Peyer's patch (tissue), 4 donors: Measurements from ENCODE around the gene MADCAM1. TPM values are rescaled to one million over a fixed set of nuclear protein-coding genes. Genes with fewer than 3 reads are reported as not detected.
A peak's percentile ranks its signal among the peaks of the same experiment; 100 is the strongest.

ENCODE experiments used
- DNase-seq, 3 donors: peaks; one replicate each; pipeline ENCODE4 v3.0.0-alpha.2; 2017 to 2019
- H3K27ac ChIP-seq, 4 donors: fragments of 200-600 bp; sonication (generic); one replicate each; pipeline ENCODE4 v1.5.1; 2016 to 2019
- H3K27me3 ChIP-seq, 2 donors: fragments of 200-600 bp; sonication (generic); one replicate each; pipeline ENCODE4 v1.5.1; 2019
- H3K36me3 ChIP-seq, 3 donors: fragments of 200-600 bp; sonication (generic); one replicate each; pipeline ENCODE4 v1.5.1; 2016 to 2019
- H3K4me1 ChIP-seq, 4 donors: fragments of 200-600 bp; sonication (generic); one replicate each; pipeline ENCODE4 v1.5.1; 2016 to 2019
- H3K4me3 ChIP-seq, 4 donors: fragments of 200-600 bp; sonication (generic); 1 replicate in 3 of 4; 2 replicates in 1 of 4; pipeline ENCODE4 v1.5.1; 2016 to 2019; ENCODE audit warnings: mild to moderate bottlenecking in 1 of 4
- H3K9me3 ChIP-seq, 4 donors: fragments of 200-600 bp; sonication (generic); one replicate each; pipeline ENCODE4 v1.5.1; 2016 to 2019; ENCODE audit warnings: mild to moderate bottlenecking in 1 of 4
- POLR2A ChIP-seq, 2 donors: fragments of 450-650 bp; IDR thresholded peaks; one replicate each; pipeline ENCODE4 v1.5.1; 2017; ENCODE audit warnings: antibody characterized with exemption in 2 of 2, mild to moderate bottlenecking in 2 of 2, moderate library complexity in 2 of 2
- total RNA-seq, 4 donors: library from RNA; depleted of rRNA; stranded (reverse); fragments of >200 nt; gene quantifications; one replicate each; pipeline ENCODE4 v1.1.0, GENCODE V29; 2016
- TF ChIP-seq, protein P1 (sequence below), 6 experiments: fragments of 450-650 bp in 4 of 6; fragments of 200-600 bp in 2 of 6; sonication (generic) in 1 of 6; IDR thresholded peaks; one replicate each; pipeline ENCODE4 v1.5.1; 2017 to 2019; ENCODE audit warnings: antibody characterized with exemption in 6 of 6, mild to moderate bottlenecking in 3 of 6, moderate library complexity in 1 of 6

MADCAM1 gene
- total RNA-seq, 4 donors from 2014 or later: 1.4 to 25.6 (median 5.1) TPM

DNA sequence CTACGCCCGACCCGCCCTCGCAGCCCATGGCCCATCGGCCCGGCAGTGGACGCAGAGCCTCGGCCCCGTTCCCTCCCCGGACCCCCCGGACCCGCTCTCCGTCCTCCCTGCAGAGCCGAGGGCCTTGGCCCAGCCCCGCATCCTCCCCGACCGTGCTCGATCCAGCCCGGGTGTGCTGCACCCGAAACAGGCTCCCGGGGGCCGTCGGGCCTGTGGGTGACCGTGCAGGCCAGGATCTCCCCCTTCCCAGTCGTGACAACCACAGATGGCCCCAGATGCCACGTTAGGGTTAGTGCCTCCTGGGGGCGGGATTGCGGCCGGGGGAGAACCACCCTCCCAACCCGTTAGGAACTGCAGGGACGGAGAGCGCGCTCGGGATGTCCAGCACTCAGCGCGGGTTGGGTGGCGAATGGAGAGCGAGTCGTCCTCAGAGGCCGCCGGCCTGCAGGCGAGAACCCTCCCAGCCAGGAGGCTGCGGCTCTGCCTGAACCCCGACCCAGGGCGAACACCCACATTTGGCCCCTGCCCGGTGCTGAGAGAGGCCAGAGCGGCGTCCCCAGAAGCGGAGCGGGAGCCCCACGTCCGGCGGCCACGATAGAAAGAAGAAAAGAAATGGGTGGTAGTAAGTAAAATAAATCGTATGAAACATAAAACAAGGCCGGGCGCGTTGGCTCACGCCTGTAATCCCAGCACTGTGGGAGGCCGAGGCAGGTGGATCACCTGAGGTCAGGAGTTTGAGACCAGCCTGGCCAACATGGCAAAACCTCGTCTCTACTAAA lies 6.7 kb upstream of the MADCAM1 start:
- H3K36me3 ChIP-seq: no peaks in the 10 kb centered on the region
- no peaks in the 10 kb centered on the region for H3K27me3 ChIP-seq
- peak overlapping the region; percentile 89 to 92 (median 91) for H3K27ac ChIP-seq
- H3K4me3 ChIP-seq: peak overlapping the region; percentile 75 to 97 (median 95)
- TF ChIP-seq POLR2A (IDR thresholded peaks at IDR 0.05): no peak
- TF ChIP-seq, protein P1, sequence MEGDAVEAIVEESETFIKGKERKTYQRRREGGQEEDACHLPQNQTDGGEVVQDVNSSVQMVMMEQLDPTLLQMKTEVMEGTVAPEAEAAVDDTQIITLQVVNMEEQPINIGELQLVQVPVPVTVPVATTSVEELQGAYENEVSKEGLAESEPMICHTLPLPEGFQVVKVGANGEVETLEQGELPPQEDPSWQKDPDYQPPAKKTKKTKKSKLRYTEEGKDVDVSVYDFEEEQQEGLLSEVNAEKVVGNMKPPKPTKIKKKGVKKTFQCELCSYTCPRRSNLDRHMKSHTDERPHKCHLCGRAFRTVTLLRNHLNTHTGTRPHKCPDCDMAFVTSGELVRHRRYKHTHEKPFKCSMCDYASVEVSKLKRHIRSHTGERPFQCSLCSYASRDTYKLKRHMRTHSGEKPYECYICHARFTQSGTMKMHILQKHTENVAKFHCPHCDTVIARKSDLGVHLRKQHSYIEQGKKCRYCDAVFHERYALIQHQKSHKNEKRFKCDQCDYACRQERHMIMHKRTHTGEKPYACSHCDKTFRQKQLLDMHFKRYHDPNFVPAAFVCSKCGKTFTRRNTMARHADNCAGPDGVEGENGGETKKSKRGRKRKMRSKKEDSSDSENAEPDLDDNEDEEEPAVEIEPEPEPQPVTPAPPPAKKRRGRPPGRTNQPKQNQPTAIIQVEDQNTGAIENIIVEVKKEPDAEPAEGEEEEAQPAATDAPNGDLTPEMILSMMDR (IDR thresholded peaks at IDR 0.05): no peak
- peaks cover 0 to 18% (median 5%) of the 10 kb centered on the region in 4 donors for H3K4me1 ChIP-seq
- peaks cover 0 to 4% (median 0%) of the 10 kb centered on the region in 4 donors for H3K9me3 ChIP-seq
- no peak for DNase-seq

DNA sequence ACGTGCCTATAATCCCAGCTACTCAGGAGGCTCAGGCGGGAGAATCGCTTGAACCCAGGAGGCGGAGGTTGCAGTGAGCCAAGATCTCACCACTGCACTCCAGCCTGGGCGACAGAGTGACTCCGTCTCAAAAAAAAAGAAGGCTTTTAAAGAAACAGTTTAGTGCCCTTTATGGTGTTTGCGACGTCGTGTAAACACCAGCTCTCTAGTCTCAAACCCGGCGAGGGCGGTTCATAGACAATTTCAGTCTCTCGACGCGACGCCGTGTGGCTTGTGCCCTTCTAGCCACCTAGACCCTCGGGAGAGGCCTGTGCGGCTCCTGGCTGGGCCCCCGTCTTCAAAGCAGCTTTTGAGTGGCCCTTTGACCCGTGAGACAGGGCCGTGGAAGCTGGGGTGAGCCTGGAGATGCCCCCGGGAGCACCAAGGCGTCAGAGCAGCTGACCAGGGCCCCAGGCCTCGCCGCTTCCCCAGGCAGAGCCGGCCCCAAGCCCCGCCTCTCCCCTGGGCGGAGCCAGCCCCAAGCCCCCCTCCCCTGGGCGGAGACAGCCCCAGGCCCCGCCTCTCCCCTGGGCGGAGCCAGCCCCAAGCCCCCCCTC lies 5.0 kb upstream of the MADCAM1 start:
- H3K4me3 ChIP-seq: no peak overlapping the region
- no peaks in the 10 kb centered on the region for H3K36me3 ChIP-seq
- no peak overlapping the region for H3K27ac ChIP-seq

DNA sequence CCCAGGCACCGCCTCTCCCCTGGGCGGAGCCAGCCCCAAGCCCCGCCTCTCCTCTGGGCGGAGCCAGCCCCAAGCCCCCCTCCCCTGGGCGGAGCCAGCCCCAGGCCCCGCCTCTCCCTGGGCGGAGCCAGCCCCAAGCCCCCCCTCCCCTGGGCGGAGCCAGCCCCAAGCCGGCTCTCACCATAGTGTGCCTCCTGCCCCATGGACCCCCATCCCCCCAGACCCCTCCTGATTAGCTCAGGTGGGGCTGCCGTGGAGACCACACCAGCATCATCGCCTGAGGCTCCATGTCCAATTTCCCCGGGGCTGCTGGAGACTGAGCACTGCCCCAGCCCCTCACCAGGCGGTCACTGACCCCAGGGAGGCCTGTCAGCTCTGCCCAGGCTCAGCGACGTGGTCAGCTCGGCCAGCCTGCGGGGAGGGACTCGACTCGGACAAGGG lies 4.2 kb upstream of the MADCAM1 start:
- no peak overlapping the region for H3K4me3 ChIP-seq
- no peaks in the 10 kb centered on the region for H3K36me3 ChIP-seq
- peaks cover 3 to 6% of the 10 kb centered on the region in 2 donors for H3K27me3 ChIP-seq
- peaks cover 0 to 4% (median 0%) of the 10 kb centered on the region in 4 donors for H3K9me3 ChIP-seq
- TF ChIP-seq, protein P1 (IDR thresholded peaks at IDR 0.05): no peak
- no peak for TF ChIP-seq POLR2A (IDR thresholded peaks at IDR 0.05)
- H3K27ac ChIP-seq: peak overlapping the region in 1 of 4 donors; percentile 9
- DNase-seq: no peak
- H3K4me1 ChIP-seq: peaks cover 0 to 26% (median 5%) of the 10 kb centered on the region in 4 donors

More for the DNA sequence above, 5.0 kb upstream of the MADCAM1 start:
- peaks cover 3 to 4% of the 10 kb centered on the region in 2 donors for H3K27me3 ChIP-seq
- H3K9me3 ChIP-seq: peaks cover 0 to 4% (median 0%) of the 10 kb centered on the region in 4 donors
- no peak for DNase-seq
- TF ChIP-seq, protein P1 (IDR thresholded peaks at IDR 0.05): no peak
- no peak for TF ChIP-seq POLR2A (IDR thresholded peaks at IDR 0.05)
- peaks cover 0 to 25% (median 5%) of the 10 kb centered on the region in 4 donors for H3K4me1 ChIP-seq

DNA sequence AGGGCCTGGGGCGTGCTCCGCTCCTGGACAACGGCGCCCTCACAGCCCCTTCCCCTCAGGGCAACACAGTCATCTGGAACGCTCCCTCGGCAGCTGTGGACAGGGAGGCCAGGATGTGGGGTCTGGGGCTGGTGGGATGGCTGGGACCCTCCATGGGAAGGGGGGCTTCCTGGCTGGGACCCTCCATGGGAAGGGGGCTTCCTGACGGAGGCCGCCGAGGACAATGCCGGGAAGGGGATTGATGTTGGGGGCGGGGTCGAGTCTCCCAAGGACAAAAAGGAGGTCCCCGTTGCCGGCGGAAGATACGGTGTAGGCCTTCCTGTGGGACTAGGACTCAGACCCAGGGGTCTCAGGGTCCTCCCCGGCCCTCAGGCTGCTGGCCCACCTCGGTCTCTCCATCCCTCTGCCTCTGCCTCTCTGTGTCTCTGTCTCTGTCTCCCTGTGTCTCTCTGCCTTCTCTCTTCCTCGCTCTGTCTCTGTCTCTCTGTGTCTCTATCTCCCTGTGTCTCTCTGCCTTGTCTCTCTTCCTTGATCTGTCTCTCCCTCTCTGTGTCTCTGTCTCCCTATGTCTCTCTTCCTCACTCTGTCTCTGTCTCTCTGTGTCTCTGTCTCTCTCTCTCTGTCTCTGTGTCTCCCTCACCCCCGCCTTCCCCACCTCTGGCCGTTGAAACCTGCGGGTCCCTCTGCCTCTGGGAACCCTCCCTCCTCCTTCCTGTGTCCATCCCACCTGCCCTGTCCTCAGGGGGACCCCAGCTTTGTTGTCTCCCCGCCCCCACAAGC lies 2.7 kb upstream of the MADCAM1 start:
- no peak for DNase-seq
- Histone ChIP-seq H3K27ac (no peak overlapping the region), H3K4me1 (peaks cover 0 to 28% (median 9%) of the 10 kb centered on the region in 4 donors), H3K9me3 (peaks cover 0 to 3% (median 0%) of the 10 kb centered on the region in 4 donors), H3K4me3 (no peak overlapping the region), H3K27me3 (peaks cover 3 to 20% of the 10 kb centered on the region in 2 donors), H3K36me3 (no peaks in the 10 kb centered on the region)
- TF ChIP-seq POLR2A (IDR thresholded peaks at IDR 0.05): no peak
- TF ChIP-seq, protein P1 (IDR thresholded peaks at IDR 0.05): no peak
